SU-DHL-6 (cell line): Measurements from ENCODE around the gene ZYG11B.
"Not testable (repeated sequence)": the region's sequence is repeated elsewhere in the genome, so short reads cannot be mapped to it uniquely, and the experiment has no call there.

Source experiments
- H2AFZ ChIP-seq: fragments of 200-600 bp; sonication (generic); 2 replicates; pipeline ENCODE4 v1.6.1; 2014; ENCODE audit warnings: low read depth, mild to moderate bottlenecking, moderate library complexity, mixed read lengths, antibody characterized with exemption, low read length; ENCODE audit not compliant: severe bottlenecking
- H3F3A ChIP-seq: fragments of 200-600 bp; shearing (Covaris generic); 2 replicates; pipeline ENCODE4 v1.6.0; 2016; ENCODE audit warnings: antibody characterized with exemption, mild to moderate bottlenecking; ENCODE audit not compliant: insufficient read depth
- H3K27ac ChIP-seq: fragments of 200-600 bp; sonication (generic); 2 replicates; pipeline ENCODE4 v1.5.1; 2016; ENCODE audit warnings: low read depth, mild to moderate bottlenecking, low read length, moderate library complexity, mixed read lengths
- H3K27me3 ChIP-seq: fragments of 200-600 bp; sonication (generic), shearing (Covaris generic); 2 replicates; pipeline ENCODE4 v1.6.0; 2014; ENCODE audit warnings: mild to moderate bottlenecking, low read length
- H3K36me3 ChIP-seq: fragments of 200-600 bp; sonication (generic); 2 replicates; pipeline ENCODE4 v1.6.1; 2014; ENCODE audit warnings: mild to moderate bottlenecking, low read length, mixed read lengths
- H3K4me2 ChIP-seq: fragments of 300-600, 200-600 bp; shearing (Covaris generic), sonication (generic); 2 replicates; pipeline ENCODE4 v1.6.0; 2014; ENCODE audit warnings: low read length, low read depth, mild to moderate bottlenecking; ENCODE audit not compliant: poor library complexity, severe bottlenecking
- H3K4me3 ChIP-seq: fragments of 200-600 bp; sonication (generic); 2 replicates; pipeline ENCODE4 v1.5.1; 2014; ENCODE audit warnings: antibody characterized with exemption, low read length, mild to moderate bottlenecking, mixed read lengths; ENCODE audit not compliant: insufficient read depth, poor library complexity, severe bottlenecking
- H3K79me2 ChIP-seq: fragments of 200-600 bp; sonication (generic); 2 replicates; pipeline ENCODE4 v1.6.1; 2014; ENCODE audit warnings: mild to moderate bottlenecking, low read length, moderate library complexity; ENCODE audit not compliant: insufficient read depth
- H3K9ac ChIP-seq: fragments of 200-600 bp; sonication (generic); 2 replicates; pipeline ENCODE4 v1.7.0; 2014; ENCODE audit warnings: mild to moderate bottlenecking, low read length
- H3K9me2 ChIP-seq: fragments of 200-600 bp; sonication (generic); replicated peaks from 2 replicates; pipeline ENCODE4 v1.6.1; 2014; ENCODE audit warnings: low read length; ENCODE audit not compliant: insufficient read depth
- H3K9me3 ChIP-seq: fragments of 200-600 bp; sonication (generic); 2 replicates; pipeline ENCODE4 v1.6.1; 2014; ENCODE audit warnings: low read length, mixed read lengths; ENCODE audit not compliant: insufficient read depth
- H4K20me1 ChIP-seq: fragments of 200-600 bp; sonication (generic); 2 replicates; pipeline ENCODE4 v1.6.1; 2014; ENCODE audit warnings: low read depth, mild to moderate bottlenecking, antibody characterized with exemption, low read length, moderate library complexity, mixed read lengths
- CTCF ChIP-seq: fragments of 200-600 bp; sonication (generic); IDR thresholded peaks from one replicate; pipeline ENCODE4 v1.5.1; 2017; ENCODE audit warnings: antibody characterized with exemption, mild to moderate bottlenecking, low read length, moderate library complexity; ENCODE audit not compliant: insufficient read depth, poor library complexity, severe bottlenecking
- EZH2phosphoT487 ChIP-seq: fragments of 200-600 bp; sonication (generic), shearing (Covaris generic); conservative IDR thresholded peaks from 2 replicates; pipeline ENCODE4 v1.6.1; 2018; ENCODE audit warnings: mild to moderate bottlenecking, antibody characterized with exemption, low read length, moderate library complexity, mixed read lengths

The ZYG11B gene

DNA sequence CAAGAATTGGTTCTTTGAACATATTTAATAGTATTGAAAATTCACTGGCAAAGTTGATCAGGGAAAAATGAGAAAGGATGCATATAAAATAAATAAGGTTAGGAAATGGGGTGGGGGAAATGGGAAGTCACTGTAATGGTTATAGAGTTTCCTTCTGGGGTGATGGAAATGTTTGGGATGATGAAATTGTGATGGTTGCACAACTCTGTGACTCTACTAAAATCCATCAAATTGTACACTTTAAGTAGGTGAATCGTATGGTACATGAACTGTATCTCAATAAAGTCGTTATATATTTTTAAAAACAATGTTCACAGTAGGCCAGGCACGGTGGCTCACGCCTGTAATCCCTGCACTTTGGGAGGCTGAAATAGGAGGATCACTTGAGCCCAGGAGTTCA is 59.9 kb downstream of the ZYG11B start:
- Histone ChIP-seq H3K9ac (no peak overlapping the region), H3K27me3 (no peaks in the 10 kb centered on the region), H3K9me2 (no peaks in the 10 kb centered on the region), H3K27ac (no peak overlapping the region), H3K36me3 (peaks cover 3% of the 10 kb centered on the region; the same call in 1 of the 2 replicates), H3K4me3 (no peak overlapping the region), H3K79me2 (no peaks in the 10 kb centered on the region), H4K20me1 (no peaks in the 10 kb centered on the region), H2AFZ (no peak overlapping the region), H3F3A (no peaks in the 10 kb centered on the region), H3K9me3 (no peaks in the 10 kb centered on the region), H3K4me2 (no peak overlapping the region)
- TF ChIP-seq EZH2phosphoT487, result no peak
- TF ChIP-seq CTCF, result no peak

DNA sequence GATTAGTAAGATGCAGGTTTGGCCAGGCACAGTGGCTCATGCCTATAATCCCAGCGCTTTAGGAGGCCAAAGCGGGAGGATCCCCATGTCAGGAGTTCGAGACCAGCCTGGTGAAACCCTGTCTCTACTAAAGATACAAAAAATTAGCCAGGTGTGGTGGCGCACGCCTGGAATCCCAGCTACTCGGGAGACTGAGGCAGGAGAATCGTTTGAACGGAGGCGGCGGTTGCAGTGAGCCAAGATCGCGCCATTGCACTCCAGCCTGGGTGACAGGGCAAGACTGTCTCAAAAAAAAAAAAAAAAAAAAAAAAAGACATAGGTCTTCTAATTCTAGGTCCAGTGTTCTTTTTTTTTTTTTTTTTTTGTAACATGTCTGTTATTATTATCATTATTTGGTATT is 64.2 kb downstream of the ZYG11B start:
- H3K27me3 ChIP-seq, H3K4me3 ChIP-seq, H3K36me3 ChIP-seq, H4K20me1 ChIP-seq, H3K9me3 ChIP-seq, H3K9me2 ChIP-seq, H3K9ac ChIP-seq, H3K79me2 ChIP-seq, H3K27ac ChIP-seq, H2AFZ ChIP-seq, H3F3A ChIP-seq, H3K4me2 ChIP-seq: not testable (repeated sequence)

DNA sequence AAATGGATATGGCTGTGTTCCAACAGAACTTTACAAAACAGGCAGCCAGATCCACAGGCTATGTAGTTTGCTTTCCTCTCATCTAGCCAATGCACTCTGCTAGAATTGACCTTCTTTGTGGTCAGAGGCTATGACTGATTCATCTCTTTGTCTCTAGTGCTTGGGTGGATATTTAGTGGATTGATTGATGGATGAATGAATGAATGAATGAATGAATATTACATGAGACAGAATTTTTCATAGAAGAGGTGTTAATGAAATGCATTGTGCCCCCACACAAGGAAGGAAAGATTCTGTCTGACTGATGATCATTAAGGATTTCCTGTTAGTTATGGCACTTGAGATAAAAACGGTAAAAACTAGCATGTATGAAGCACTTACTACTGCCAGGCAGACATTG is 65.8 kb downstream of the ZYG11B start:
- TF ChIP-seq CTCF (no peak), EZH2phosphoT487 (no peak)
- Histone ChIP-seq H3K4me3 (no peak overlapping the region), H3K79me2 (no peaks in the 10 kb centered on the region), H3K27me3 (no peaks in the 10 kb centered on the region), H4K20me1 (no peaks in the 10 kb centered on the region), H3K9me3 (no peaks in the 10 kb centered on the region), H3K27ac (no peak overlapping the region), H2AFZ (no peak overlapping the region), H3K4me2 (no peak overlapping the region), H3F3A (peaks cover 3% of the 10 kb centered on the region; the same call in 1 of the 2 replicates), H3K9me2 (no peaks in the 10 kb centered on the region), H3K36me3 (no peaks in the 10 kb centered on the region), H3K9ac (no peak overlapping the region)

DNA sequence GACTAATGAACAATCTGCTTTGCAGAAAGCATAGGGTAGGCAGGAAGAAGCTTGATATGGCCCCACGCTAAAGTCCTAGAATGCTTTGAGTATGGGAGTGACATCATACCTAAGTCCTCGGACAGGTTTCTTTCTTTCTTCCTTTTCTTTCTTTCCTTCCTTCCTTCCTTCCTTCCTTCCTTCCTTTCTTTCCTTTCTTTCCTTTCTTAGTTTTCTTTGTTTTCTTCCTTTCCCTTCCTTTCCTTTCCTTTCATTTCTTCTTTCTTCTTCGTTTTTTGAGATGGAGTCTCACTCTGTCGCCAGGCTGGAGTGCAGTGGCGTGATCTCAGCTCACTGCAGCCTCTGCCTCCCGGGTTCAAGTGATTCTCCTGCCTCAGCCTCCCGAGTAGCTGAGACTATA is 67.5 kb downstream of the ZYG11B start:
- not testable (repeated sequence) for H3K9me2 ChIP-seq, H3K27ac ChIP-seq, H3K79me2 ChIP-seq, H3K4me2 ChIP-seq, H3K36me3 ChIP-seq, H3K9ac ChIP-seq, H3K4me3 ChIP-seq, H3K9me3 ChIP-seq, H4K20me1 ChIP-seq, H3K27me3 ChIP-seq, H3F3A ChIP-seq, H2AFZ ChIP-seq
